K562 (cell line): ENCODE data around the gene CTDNEP1. TPM values are rescaled to one million over a fixed set of nuclear protein-coding genes. Genes with fewer than 3 reads are reported as not detected.

ENCODE experiments used
- BRCA1 ChIP-seq, 2 experiments: fragments of 450-650 bp in 1 of 2; sonication (generic) in 1 of 2; formaldehyde crosslinking in 1 of 2; IDR thresholded peaks; 2 replicates each; pipeline versions ENCODE4 v1.5.0 to v1.6.1; 2017 to 2020; ENCODE audit warnings: mild to moderate bottlenecking in 1 of 2, missing genetic modification reagents in 1 of 2
- CBFA2T2 ChIP-seq: fragments of 450-650 bp; conservative IDR thresholded peaks from 2 replicates; pipeline ENCODE4 v1.6.1; 2017; ENCODE audit warnings: mild to moderate bottlenecking
- CGGBP1 ChIP-seq: fragments of 250-450 bp; sonication (Bioruptor Pico); IDR thresholded peaks from 2 replicates; pipeline ENCODE4 v1.9.0; 2021; ENCODE audit warnings: mild to moderate bottlenecking
- CXXC5 ChIP-seq: fragments of 250-450 bp; sonication (Bioruptor Pico); IDR thresholded peaks from 2 replicates; pipeline ENCODE4 v1.8.0; 2022; ENCODE audit warnings: inconsistent platforms, mild to moderate bottlenecking, moderate library complexity
- ETV6 ChIP-seq, 3 experiments: fragments of 150-350 bp in 1 of 3; sonication (generic) in 1 of 3; formaldehyde crosslinking in 1 of 3; IDR thresholded peaks; 2 replicates each; pipeline versions ENCODE4 v1.6.1 to v1.8.0; 2014 to 2022; ENCODE audit warnings: borderline replicate concordance in 2 of 3, low read depth in 2 of 3, antibody characterized with exemption in 1 of 3, low read length in 1 of 3, mild to moderate bottlenecking in 1 of 3, missing genetic modification reagents in 1 of 3
- FIP1L1 ChIP-seq: fragments of 200-400 bp; formaldehyde crosslinking; IDR thresholded peaks from 2 replicates; pipeline ENCODE4 v1.6.1; 2018; ENCODE audit warnings: mild to moderate bottlenecking, low read depth, low read length; ENCODE audit not compliant: poor library complexity, severe bottlenecking
- FOSL1 ChIP-seq: fragments of 200-800 bp; sonication (Bioruptor generic); conservative IDR thresholded peaks from 2 replicates; pipeline ENCODE4 v1.6.1; 2016; ENCODE audit warnings: missing genetic modification characterization, missing compliant biosample characterization
- FOXP1 ChIP-seq: sonication (generic); formaldehyde crosslinking; IDR thresholded peaks from 2 replicates; pipeline ENCODE4 v1.8.0; 2022; ENCODE audit warnings: mild to moderate bottlenecking, missing genetic modification reagents
- GATA2 ChIP-seq: sonication (generic); formaldehyde crosslinking; IDR thresholded peaks from 2 replicates; pipeline ENCODE4 v1.4.0; 2020; ENCODE audit warnings: mild to moderate bottlenecking, missing genetic modification reagents
- HDAC6 ChIP-seq: IDR thresholded peaks from 2 replicates; pipeline ENCODE4 v1.6.1; 2012; ENCODE audit warnings: low read depth, mild to moderate bottlenecking, control low read depth, inconsistent platforms, low read length, moderate library complexity
- HSF4 ChIP-seq: fragments of 250-450 bp; sonication (Bioruptor Pico); IDR thresholded peaks from 2 replicates; pipeline ENCODE4 v2.1.2; 2022; ENCODE audit warnings: mild to moderate bottlenecking, moderate library complexity, borderline replicate concordance
- KLF1 ChIP-seq: fragments of 450-650 bp; IDR thresholded peaks from 2 replicates; pipeline ENCODE4 v1.6.1; 2016; ENCODE audit warnings: missing genetic modification characterization, missing compliant biosample characterization
- NFIX ChIP-seq: fragments of 250-450 bp; sonication (Bioruptor Pico); IDR thresholded peaks from 2 replicates; pipeline ENCODE4 v1.4.0; 2020; ENCODE audit warnings: low read depth, mild to moderate bottlenecking, moderate library complexity
- NFXL1 ChIP-seq: fragments of 450-650 bp; formaldehyde crosslinking; IDR thresholded peaks from 2 replicates; pipeline ENCODE4 v1.4.0; 2021; ENCODE audit warnings: mild to moderate bottlenecking
- SPI1 ChIP-seq: IDR thresholded peaks from 2 replicates; pipeline ENCODE4 v1.6.1; 2011; ENCODE audit warnings: low read depth, low read length, control low read depth, borderline replicate concordance
- TEAD2 ChIP-seq: fragments of 450-650 bp; IDR thresholded peaks from 2 replicates; pipeline ENCODE4 v1.6.1; 2016; ENCODE audit warnings: missing genetic modification characterization, control low read depth, missing compliant biosample characterization
- TEAD4 ChIP-seq, 2 experiments: sonication (generic) in 1 of 2; formaldehyde crosslinking in 1 of 2; IDR thresholded peaks; 2 replicates each; pipeline versions ENCODE4 v1.6.1 to v1.8.0; 2012 to 2022; ENCODE audit warnings: borderline replicate concordance in 1 of 2, inconsistent platforms in 1 of 2, low read length in 1 of 2, mild to moderate bottlenecking in 1 of 2, missing genetic modification reagents in 1 of 2
- TGIF2 ChIP-seq: sonication (generic); formaldehyde crosslinking; IDR thresholded peaks from 2 replicates; pipeline ENCODE4 v1.8.1; 2022; ENCODE audit warnings: mild to moderate bottlenecking, missing genetic modification reagents, moderate library complexity
- polyA plus RNA-seq, 8 experiments: library from polyadenylated mRNA; depleted of rRNA in 4 of 8; stranded (reverse) in 5 of 8; unstranded in 3 of 8; fragments of >200 nt; fragmentation: Nextera tagmentation in 2 of 8; fragmentation: Illumina TruSeq in 1 of 8; extraction: Ambion mirVana in 2 of 8; extraction: Trizol in 1 of 8; gene quantifications; 2 replicates each; pipeline versions ENCODE4 v1.2.1 to v1.2.3, GENCODE V29; 2011 to 2014; ENCODE audit warnings: inconsistent platforms in 1 of 8, missing spikeins in 1 of 8
- total RNA-seq, 7 experiments: library from RNA; depleted of rRNA in 6 of 7; stranded (reverse); fragments of >200 nt in 6 of 7; fragmentation: Illumina TruSeq in 2 of 7; extraction: Trizol in 2 of 7; gene quantifications; 2 replicates each; pipeline versions ENCODE4 v1.2.1 to v1.2.3, GENCODE V29; 2011 to 2021; ENCODE audit warnings: low replicate concordance in 1 of 7
- TF ChIP-seq, protein P1 (sequence below): sonication (generic); formaldehyde crosslinking; IDR thresholded peaks from 2 replicates; pipeline ENCODE4 v1.4.0; 2020; ENCODE audit warnings: mild to moderate bottlenecking, missing genetic modification reagents
- TF ChIP-seq, protein P2 (sequence below): fragments of 450-650 bp; IDR thresholded peaks from 2 replicates; pipeline ENCODE4 v1.6.1; 2016; ENCODE audit warnings: mild to moderate bottlenecking

CTDNEP1 gene
- total and polyA plus RNA-seq, 9 of the 15 experiments (the other 6 are each of a cell fraction or from before 2014, with no cell fraction given), result 10.7 to 150 (median 28.5) TPM

- peak; percentile 67 for TF ChIP-seq FIP1L1
- TF ChIP-seq CXXC5 (CRISPR knock-in tag), result peak; percentile 87
- no peak for TF ChIP-seq TEAD4 (IDR thresholded peaks at IDR 0.05; ENCODE audit: low read length)
- TF ChIP-seq TEAD4 (CRISPR knock-in tag; IDR thresholded peaks at IDR 0.05; ENCODE audit: borderline replicate concordance), result no peak
- peak; percentile 39; the same call in 1 of the 2 replicates for TF ChIP-seq FOXP1 (CRISPR knock-in tag)
- no peak for TF ChIP-seq GATA2 (CRISPR knock-in tag)
- TF ChIP-seq HDAC6, result no peak
- no peak for TF ChIP-seq NFIX (CRISPR knock-in tag)
- TF ChIP-seq HSF4, result no peak
- TF ChIP-seq FOSL1 (tag), result no peak
- no peak for TF ChIP-seq CGGBP1 (CRISPR knock-in tag)
- no peak for TF ChIP-seq TEAD2 (tag)
- TF ChIP-seq, protein P1, sequence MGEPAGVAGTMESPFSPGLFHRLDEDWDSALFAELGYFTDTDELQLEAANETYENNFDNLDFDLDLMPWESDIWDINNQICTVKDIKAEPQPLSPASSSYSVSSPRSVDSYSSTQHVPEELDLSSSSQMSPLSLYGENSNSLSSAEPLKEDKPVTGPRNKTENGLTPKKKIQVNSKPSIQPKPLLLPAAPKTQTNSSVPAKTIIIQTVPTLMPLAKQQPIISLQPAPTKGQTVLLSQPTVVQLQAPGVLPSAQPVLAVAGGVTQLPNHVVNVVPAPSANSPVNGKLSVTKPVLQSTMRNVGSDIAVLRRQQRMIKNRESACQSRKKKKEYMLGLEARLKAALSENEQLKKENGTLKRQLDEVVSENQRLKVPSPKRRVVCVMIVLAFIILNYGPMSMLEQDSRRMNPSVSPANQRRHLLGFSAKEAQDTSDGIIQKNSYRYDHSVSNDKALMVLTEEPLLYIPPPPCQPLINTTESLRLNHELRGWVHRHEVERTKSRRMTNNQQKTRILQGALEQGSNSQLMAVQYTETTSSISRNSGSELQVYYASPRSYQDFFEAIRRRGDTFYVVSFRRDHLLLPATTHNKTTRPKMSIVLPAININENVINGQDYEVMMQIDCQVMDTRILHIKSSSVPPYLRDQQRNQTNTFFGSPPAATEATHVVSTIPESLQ, result no peak
- TF ChIP-seq SPI1, result no peak
- TF ChIP-seq NFXL1 (CRISPR knock-in tag), result no peak
- TF ChIP-seq KLF1, result no peak
- TF ChIP-seq, protein P2, sequence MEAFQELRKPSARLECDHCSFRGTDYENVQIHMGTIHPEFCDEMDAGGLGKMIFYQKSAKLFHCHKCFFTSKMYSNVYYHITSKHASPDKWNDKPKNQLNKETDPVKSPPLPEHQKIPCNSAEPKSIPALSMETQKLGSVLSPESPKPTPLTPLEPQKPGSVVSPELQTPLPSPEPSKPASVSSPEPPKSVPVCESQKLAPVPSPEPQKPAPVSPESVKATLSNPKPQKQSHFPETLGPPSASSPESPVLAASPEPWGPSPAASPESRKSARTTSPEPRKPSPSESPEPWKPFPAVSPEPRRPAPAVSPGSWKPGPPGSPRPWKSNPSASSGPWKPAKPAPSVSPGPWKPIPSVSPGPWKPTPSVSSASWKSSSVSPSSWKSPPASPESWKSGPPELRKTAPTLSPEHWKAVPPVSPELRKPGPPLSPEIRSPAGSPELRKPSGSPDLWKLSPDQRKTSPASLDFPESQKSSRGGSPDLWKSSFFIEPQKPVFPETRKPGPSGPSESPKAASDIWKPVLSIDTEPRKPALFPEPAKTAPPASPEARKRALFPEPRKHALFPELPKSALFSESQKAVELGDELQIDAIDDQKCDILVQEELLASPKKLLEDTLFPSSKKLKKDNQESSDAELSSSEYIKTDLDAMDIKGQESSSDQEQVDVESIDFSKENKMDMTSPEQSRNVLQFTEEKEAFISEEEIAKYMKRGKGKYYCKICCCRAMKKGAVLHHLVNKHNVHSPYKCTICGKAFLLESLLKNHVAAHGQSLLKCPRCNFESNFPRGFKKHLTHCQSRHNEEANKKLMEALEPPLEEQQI, result no peak
- no peak for TF ChIP-seq TGIF2 (CRISPR knock-in tag)
- TF ChIP-seq ETV6 (IDR thresholded peaks at IDR 0.05; ENCODE audit: borderline replicate concordance in 1 of 2, low read depth in 2 of 2, low read length in 1 of 2), result peak in 1 of 2 experiments; percentile 48; a peak in 1 of 4 replicates
- TF ChIP-seq ETV6 (CRISPR knock-in tag; IDR thresholded peaks at IDR 0.05; ENCODE audit: borderline replicate concordance), result no peak
- TF ChIP-seq CBFA2T2, result peak; percentile 100
- no peak for TF ChIP-seq BRCA1 (IDR thresholded peaks at IDR 0.05)
- no peak for TF ChIP-seq BRCA1 (CRISPR knock-in tag; IDR thresholded peaks at IDR 0.05)
Observed at GRCh38 chr17:7234083-7234951, 17.2 kb downstream of the CTDNEP1 start, which contains the start of gene DVL2 (continued).
